ENCODE results near the gene GRIA2. TPM values are rescaled to one million over a fixed set of nuclear protein-coding genes. Genes with fewer than 3 reads are reported as not detected.

The GRIA2 gene
- total RNA-seq, 2 experiments from 2014 or later, result not detected

DNA sequence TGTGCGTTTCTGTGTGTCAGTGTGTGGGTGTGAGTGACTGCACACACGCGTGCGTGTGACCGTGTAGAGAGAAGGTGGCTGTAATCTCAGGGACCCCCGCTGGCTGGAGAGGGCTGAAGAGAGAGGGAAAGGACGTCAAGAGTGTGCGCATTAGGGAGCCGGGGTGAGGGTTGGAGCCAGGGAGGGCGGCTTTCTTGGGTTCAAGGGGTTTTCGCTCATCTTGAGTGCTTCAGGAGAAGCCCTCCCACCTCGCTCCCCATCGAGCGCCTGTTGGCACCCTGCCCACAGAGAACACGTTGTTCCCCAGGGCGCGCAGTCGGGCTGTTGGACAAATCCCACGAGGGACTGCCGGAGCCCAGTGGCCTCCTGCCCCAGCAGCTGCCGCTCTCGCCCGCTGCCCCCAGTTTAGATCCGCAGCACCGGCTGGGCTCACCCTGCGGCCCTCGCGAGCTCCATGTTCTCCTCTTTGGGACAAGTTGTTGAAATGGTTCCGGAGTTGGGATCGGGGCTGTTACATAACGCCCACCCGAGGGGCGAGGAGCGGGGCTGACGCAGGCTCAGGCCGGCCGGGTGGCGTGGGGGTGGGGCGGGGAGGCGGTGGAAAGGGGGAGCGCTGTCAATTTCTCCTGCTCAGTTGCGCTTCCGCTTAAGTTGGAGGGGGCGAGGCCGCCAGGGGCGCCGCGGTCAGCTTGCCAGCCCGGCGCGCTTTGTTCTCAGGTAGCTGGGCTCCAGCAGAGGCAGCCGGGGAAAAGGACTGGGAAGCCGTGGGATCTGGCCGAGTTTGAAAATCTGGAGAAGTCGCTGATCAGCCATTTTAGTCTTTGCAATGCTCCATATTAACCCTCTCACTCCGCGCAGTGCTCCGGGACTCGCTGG, 1.6 kb downstream of the GRIA2 start:
- intact Hi-C loops (cut with micrococcal nuclease), result no loop called here
- H3K9me3 Mint-ChIP-seq, result peaks cover 8% of the 10 kb centered on the region
- H3K27ac Mint-ChIP-seq, result no peak overlapping the region
- H3K4me3 Mint-ChIP-seq, result no peak overlapping the region
- no peaks in the 10 kb centered on the region for H3K4me1 Mint-ChIP-seq (ENCODE audit: low read depth)
- TF ChIP-seq CTCF (IDR thresholded peaks at IDR 0.05), result no peak
- ATAC-seq (no peak), DNase-seq (no peak)
- ChIA-PET CTCF (no interaction called here), POLR2A (no interaction called here)
- H3K36me3 Mint-ChIP-seq (ENCODE audit: low read depth), result no peaks in the 10 kb centered on the region
- H3K27me3 Mint-ChIP-seq, result peaks cover 30% of the 10 kb centered on the region

GRCh38 chr4:157222771-157223160, 2.2 kb downstream of the GRIA2 start:
- Mint-ChIP-seq H3K4me3 (no peak overlapping the region), H3K27ac (no peak overlapping the region), H3K27me3 (peaks cover 30% of the 10 kb centered on the region), H3K4me1 (ENCODE audit: low read depth) (no peaks in the 10 kb centered on the region), H3K9me3 (peaks cover 8% of the 10 kb centered on the region), H3K36me3 (ENCODE audit: low read depth) (no peaks in the 10 kb centered on the region)
- no peak for ATAC-seq
- intact Hi-C loops (cut with micrococcal nuclease), result no loop called here
- CTCF ChIA-PET, result no interaction called here
- POLR2A ChIA-PET, result no interaction called here
- no peak for DNase-seq
- no peak for TF ChIP-seq CTCF (IDR thresholded peaks at IDR 0.05)

DNA sequence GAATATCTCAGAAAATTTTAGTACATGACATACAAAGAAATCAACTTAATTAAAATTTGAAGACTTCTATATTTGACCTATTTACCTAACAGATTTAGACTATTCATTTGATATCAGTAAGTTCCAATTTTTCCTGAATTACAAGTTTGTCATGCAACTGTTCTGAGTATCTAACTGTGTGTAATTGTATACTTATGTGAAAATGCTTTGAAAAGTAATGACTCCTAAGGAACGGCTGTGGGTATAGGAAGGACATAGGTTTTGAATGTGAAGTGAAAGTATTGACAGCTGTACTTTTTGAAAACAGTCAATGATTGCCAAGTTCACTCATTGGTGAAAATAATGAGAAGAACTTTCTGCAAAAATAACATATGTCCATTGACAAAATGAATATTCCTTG, 2.9 kb downstream of the GRIA2 start:
- no peak for ATAC-seq
- no peak for TF ChIP-seq CTCF (IDR thresholded peaks at IDR 0.05)

GRCh38 chr4:157225096-157225495, 4.6 kb downstream of the GRIA2 start:
- Mint-ChIP-seq H3K4me1 (ENCODE audit: low read depth) (no peaks in the 10 kb centered on the region), H3K4me3 (no peak overlapping the region), H3K9me3 (peaks cover 3% of the 10 kb centered on the region), H3K27ac (no peak overlapping the region), H3K27me3 (peaks cover 23% of the 10 kb centered on the region), H3K36me3 (ENCODE audit: low read depth) (no peaks in the 10 kb centered on the region)
- ATAC-seq, result no peak
- ChIA-PET CTCF (no interaction called here), POLR2A (no interaction called here)
- DNase-seq, result no peak
- intact Hi-C loops (cut with micrococcal nuclease), result no loop called here
- no peak for TF ChIP-seq CTCF (IDR thresholded peaks at IDR 0.05)

More for the DNA sequence above, 2.9 kb downstream of the GRIA2 start:
- Mint-ChIP-seq H3K27me3 (peaks cover 30% of the 10 kb centered on the region), H3K27ac (no peak overlapping the region), H3K4me3 (no peak overlapping the region), H3K36me3 (ENCODE audit: low read depth) (no peaks in the 10 kb centered on the region), H3K9me3 (peaks cover 8% of the 10 kb centered on the region), H3K4me1 (ENCODE audit: low read depth) (no peaks in the 10 kb centered on the region)
- intact Hi-C loops (cut with micrococcal nuclease), result no loop called here
- ChIA-PET POLR2A (no interaction called here), CTCF (no interaction called here)
- DNase-seq, result no peak

GRCh38 chr4:157226035-157226434, 5.5 kb downstream of the GRIA2 start:
- POLR2A ChIA-PET, result no interaction called here
- ATAC-seq (no peak), DNase-seq (no peak)
- Mint-ChIP-seq H3K36me3 (ENCODE audit: low read depth) (no peaks in the 10 kb centered on the region), H3K4me3 (no peak overlapping the region), H3K27ac (no peak overlapping the region), H3K9me3 (peaks cover 2% of the 10 kb centered on the region), H3K4me1 (ENCODE audit: low read depth) (no peaks in the 10 kb centered on the region), H3K27me3 (peaks cover 17% of the 10 kb centered on the region)
- CTCF ChIA-PET, result no interaction called here
- intact Hi-C loops (cut with micrococcal nuclease), result no loop called here
- no peak for TF ChIP-seq CTCF (IDR thresholded peaks at IDR 0.05)

Measured in activated CD8-positive, alpha-beta T cell treated with anti-CD3 and anti-CD28 coated beads for 36 hours (primary cell).